Prostate gland (tissue), 2 donors: ENCODE data around the gene MYO1D.

Experiments used
- CTCF ChIP-seq, 4 experiments: fragments of 200-600 bp in 2 of 4; fragments of 450-650 bp in 2 of 4; sonication (generic) in 2 of 4; IDR thresholded peaks; 1 replicate in 3 of 4; 2 replicates in 1 of 4; pipeline ENCODE4 v1.5.1; 2016 to 2019; ENCODE audit warnings: antibody characterized with exemption in 4 of 4, mild to moderate bottlenecking in 2 of 4, moderate library complexity in 2 of 4
- POLR2AphosphoS5 ChIP-seq: sonication (generic); formaldehyde crosslinking; IDR thresholded peaks from one replicate; pipeline ENCODE4 v1.6.1; 2017; ENCODE audit warnings: antibody characterized with exemption

- no peak for TF ChIP-seq CTCF (IDR thresholded peaks at IDR 0.05)
- no peak for TF ChIP-seq POLR2AphosphoS5
Observed at GRCh38 chr17:32555611-32556310, 321.2 kb downstream of the MYO1D start.
